ENCODE measurements around the gene AUNIP.

- TF ChIP-seq CTCF (IDR thresholded peaks at IDR 0.05; ENCODE audit: low read depth, low read length) (no peak), POLR2A (IDR thresholded peaks at IDR 0.05; ENCODE audit: extremely low read depth, insufficient read length) (no peak), MAX (IDR thresholded peaks at IDR 0.05; ENCODE audit: low read depth, low read length) (no peak)
These were observed 22.0 kb upstream of the AUNIP start for GRCh38 chr1:25881266-25881665.
